ENCODE results near the gene CNIH2.
A peak's percentile ranks its signal among the peaks of the same experiment; 100 is the strongest.
"Not testable (repeated sequence)": the region's sequence is repeated elsewhere in the genome, so short reads cannot be mapped to it uniquely, and the experiment has no call there.

The CNIH2 gene

DNA sequence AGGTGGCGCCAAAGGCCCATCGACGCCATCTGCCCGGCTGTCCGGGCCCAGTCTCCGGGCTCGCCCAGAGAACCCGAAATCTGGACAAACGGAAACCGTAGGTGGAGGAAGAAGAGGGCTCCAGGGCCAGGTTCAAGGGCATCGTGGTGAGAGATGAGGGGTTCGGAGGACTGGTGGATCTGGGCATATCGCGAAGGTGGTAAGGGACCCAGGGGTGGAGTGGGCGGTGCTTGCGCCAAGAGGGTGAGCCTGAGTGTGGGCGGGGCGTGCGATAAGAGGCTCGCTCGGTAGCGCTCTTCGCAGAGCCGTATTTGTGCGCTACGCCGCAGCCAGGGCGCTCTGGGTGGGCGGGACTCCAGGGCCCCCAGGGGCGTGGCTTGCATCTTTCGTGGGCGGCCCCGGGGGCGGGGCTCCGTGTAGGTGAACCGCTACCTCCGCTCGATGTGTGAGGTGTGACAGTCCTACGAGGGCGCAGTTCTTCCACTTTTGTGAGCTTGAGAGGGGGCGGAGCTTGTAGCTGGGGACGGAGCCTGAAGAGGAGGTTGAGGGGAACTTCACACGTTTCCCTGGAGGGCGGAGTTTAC lies 34.1 kb downstream of the CNIH2 start:
- intact Hi-C loops (cut with DNase I) = loop anchor here (1.0 to 5.0 kb wide), 2 partner anchors 16 to 75 kb away; no protein-coding TSS in a partner anchor
- peak; percentile 72 to 98 (median 86) for DNase-seq

- intact Hi-C loops (cut with DNase I) = loop anchor here (5.0 kb wide), 1 partner anchor 75 kb away; no protein-coding TSS in a partner anchor
- peak; percentile 85 to 99 (median 95) for DNase-seq
Measured at GRCh38 chr11:66312549-66313320, 34.8 kb downstream of the CNIH2 start.

- intact Hi-C loops (cut with DNase I) = loop anchor here (5.0 kb wide), 1 partner anchor 74 kb away; no protein-coding TSS in a partner anchor
- no peak for DNase-seq
Measured at GRCh38 chr11:66313321-66314185, 35.6 kb downstream of the CNIH2 start.

DNA sequence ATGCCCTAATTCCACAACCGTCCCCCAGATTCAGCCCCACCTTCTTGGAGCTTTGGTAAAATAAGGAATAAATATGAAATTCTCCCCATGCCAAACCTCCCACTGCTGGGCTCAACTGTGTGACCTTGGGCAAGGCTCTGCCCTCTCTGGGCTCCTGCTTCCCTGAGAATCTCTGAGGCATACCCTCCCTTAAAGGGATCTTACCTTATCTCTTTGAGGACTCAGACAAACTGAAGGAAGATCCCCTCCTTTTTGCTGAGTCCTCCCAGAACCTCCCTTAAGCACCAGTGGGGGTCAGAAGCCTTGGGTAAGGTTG lies 36.2 kb downstream of the CNIH2 start:
- intact Hi-C loops (cut with DNase I) = loop anchor here (5.0 kb wide), 1 partner anchor 73 kb away; no protein-coding TSS in a partner anchor
- no peak for DNase-seq

GRCh38 chr11:66314561-66315497 lies 36.9 kb downstream of the CNIH2 start:
- intact Hi-C loops (cut with DNase I) = loop anchor here (5.0 kb wide), 1 partner anchor 72 kb away; no protein-coding TSS in a partner anchor
- DNase-seq = no peak

DNA sequence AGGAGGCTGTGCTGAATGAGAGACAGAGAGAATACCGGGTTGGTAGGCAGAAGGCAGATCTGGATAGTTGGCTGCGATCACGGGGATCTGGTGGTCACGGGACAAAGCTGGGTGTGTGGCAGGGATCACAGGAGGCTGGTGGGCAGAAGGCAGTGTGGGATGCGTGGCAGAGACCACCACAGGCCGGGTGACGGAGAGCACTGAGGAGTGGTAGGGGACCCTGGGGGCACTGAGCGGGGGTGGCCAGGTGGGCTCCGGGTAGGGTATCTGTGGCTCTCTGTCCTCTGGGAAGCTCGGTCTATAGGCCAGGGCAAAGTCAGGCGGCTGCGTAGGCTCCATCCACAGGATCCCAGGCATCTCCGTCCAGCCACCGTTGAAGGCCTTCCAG lies 37.5 kb downstream of the CNIH2 start:
- DNase-seq = no peak
- intact Hi-C loops (cut with DNase I) = no loop called here

DNA sequence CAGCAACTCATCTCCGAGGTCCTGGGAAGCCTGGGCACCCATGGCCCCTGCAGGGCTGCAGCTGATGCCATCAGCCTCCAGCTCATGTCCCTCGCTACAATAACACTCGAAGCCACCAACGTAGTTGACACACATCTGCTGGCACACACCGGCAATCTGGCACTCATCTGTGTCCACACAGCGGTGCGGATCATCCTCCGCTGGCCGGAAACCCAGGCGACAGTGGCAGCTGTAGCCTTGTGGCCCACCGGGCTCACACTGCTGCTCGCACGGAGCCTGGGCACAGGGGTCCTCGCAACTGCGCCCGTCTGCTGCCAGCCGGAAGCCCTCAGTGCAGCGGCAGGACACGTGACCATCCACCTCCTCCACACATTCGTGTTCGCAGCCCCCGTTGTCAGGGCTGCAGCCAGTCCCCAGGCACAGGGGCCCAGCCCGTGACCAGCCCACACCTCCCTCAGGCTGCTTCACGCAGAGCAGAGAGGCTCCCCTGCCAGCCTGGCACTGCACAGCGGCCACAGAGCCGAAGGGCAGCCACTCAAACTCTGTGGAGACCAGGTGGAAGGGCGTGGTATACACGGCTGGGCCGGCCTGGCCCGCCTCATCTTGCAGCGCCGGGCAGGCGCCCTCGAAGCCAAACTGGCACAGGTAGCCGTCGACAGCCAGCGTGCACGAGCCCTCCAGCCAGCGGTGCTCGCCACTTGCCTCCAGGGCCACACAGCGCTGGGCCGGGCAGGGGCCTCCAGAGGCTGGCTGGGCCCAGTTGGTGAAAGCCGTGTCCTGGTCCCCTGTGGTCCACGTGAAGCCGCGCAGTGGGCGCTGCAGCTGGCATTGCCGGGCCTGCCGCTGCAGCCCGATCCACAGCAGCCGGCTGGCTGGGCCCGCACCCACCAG lies 38.2 kb downstream of the CNIH2 start:
- DNase-seq = peak in 2 of 10 donors; percentile 52 to 84
- intact Hi-C loops (cut with DNase I) = no loop called here

- DNase-seq = peak in 2 of 10 donors; percentile 27 to 80
- intact Hi-C loops (cut with DNase I) = no loop called here
Measured at GRCh38 chr11:66316849-66317251, 38.9 kb downstream of the CNIH2 start, which contains the start of gene CD248. Gene CD248, minus strand, starts transcription at chr11:66317044. Its CDS starts 17 bp downstream, at chr11:66317027.

DNA sequence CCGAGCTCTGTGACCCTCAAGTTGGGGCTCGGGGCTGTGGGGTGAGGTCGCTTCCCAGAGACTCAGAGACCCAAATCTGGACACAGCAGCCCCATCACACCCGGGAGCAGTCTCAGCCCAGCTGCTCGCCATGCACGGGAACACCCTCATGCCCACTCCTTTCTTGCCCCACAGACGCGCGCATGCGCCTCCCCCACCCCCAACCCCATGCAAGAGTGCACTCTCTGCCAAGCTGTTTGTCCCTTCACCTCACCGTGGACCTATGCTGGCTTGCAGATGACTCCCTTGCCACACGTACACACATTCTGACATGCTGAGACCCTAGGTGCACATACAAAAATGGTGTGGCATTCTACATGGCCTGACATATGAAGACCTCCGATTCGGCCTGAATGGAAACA lies 39.3 kb downstream of the CNIH2 start:
- intact Hi-C loops (cut with DNase I) = no loop called here
- DNase-seq = peak in 1 of 10 donors; percentile 85

GRCh38 chr11:66317723-66318599 lies 40.0 kb downstream of the CNIH2 start:
- DNase-seq = peak in 3 of 10 donors; percentile 41 to 92 (median 45)
- intact Hi-C loops (cut with DNase I) = no loop called here

- intact Hi-C loops (cut with DNase I) = no loop called here
- no peak for DNase-seq
Measured at GRCh38 chr11:66318600-66318970, 40.6 kb downstream of the CNIH2 start.

DNA sequence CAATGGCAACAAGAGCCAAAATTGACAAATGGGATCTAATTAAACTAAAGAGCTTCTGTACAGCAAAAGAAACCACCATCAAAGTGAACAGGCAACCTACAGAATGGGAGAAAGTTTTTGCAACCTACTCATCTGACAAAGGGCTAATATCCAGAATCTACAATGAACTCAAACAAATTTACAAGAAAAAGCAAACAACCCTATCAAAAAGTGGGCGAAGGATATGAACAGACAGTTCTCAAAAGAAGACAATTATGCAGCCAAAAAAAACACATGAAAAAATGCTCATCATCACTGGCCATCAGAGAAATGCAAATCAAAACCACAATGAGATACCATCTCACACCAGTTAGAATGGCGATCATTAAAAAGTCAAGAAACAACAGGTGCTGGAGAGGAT lies 42.3 kb downstream of the CNIH2 start:
- intact Hi-C loops (cut with DNase I) = not testable (repeated sequence)

DNA sequence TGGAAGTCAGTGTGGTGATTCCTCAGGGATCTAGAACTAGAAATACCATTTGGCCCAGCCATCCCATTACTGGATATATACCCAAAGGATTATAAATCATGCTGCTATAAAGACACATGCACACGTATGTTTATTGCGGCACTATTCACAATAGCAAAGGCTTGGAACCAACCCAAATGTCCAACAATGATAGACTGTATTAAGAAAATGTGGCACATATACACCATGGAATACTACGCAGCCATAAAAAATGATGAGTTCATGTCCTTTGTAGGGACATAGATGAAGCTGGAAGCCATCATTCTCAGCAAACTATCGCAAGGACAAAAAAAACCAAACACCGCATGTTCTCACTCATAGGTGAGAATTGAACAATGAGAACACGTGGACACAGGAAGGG lies 42.8 kb downstream of the CNIH2 start:
- DNase-seq; intact Hi-C loops (cut with DNase I): not testable (repeated sequence)

More for the DNA sequence above, 42.3 kb downstream of the CNIH2 start:
- DNase-seq = not testable (repeated sequence)

DNA sequence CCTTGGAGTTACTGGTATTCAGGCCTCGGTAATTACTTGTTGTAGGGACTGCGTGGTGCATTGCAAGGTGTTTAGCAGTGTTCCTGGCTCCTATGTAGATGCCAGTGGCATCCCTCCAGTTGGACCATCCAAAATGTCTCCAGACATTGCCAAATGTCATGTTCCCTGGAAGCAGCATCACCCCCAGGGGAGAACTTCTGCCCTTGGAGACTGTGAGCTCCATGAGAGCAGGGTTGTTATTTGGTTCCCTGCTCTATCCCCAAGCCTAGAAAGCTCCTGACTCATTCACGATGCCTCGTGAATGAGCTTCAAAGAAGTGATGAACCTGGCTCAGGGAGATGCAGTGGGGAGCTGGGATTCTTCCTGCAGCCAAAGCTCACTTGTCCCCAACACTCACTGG lies 43.6 kb downstream of the CNIH2 start:
- intact Hi-C loops (cut with DNase I) = no loop called here
- DNase-seq = no peak

DNA sequence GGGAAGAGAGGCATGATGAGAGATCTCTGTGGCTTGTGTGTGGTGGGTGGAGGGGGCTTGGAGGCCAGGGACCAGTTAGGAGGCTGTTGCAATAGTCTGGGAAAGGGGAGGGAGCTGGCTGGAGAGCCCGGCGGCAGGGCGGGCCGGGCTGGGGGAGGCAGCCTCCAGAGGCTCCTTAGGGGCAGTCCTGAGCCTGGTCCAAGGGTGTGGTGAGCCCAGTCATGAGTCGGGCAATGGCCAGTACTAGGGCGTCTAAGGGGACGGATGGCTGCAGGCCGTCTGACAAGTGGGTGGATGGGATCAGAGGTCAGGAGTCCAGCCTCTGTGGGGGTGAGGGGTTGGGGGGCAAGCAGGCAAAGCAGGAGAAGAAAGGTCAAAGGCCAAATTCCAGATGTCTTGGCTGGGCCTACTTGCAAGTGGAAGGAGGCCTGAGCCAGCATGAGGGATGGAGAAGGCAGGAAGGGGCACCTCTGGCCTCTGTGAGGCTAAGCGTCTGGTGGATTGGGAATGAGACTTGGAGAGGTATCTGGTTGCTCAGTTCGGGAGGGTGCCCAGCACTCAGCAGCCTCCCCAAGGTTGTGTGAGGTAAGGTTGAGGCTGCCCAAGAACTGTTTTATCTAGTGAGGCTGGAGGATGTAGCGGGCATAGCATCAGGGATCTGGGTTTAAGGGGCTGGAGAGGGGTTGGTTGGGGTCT lies 44.9 kb downstream of the CNIH2 start:
- intact Hi-C loops (cut with DNase I) = no loop called here
- DNase-seq = peak in 1 of 10 donors; percentile 52

DNA sequence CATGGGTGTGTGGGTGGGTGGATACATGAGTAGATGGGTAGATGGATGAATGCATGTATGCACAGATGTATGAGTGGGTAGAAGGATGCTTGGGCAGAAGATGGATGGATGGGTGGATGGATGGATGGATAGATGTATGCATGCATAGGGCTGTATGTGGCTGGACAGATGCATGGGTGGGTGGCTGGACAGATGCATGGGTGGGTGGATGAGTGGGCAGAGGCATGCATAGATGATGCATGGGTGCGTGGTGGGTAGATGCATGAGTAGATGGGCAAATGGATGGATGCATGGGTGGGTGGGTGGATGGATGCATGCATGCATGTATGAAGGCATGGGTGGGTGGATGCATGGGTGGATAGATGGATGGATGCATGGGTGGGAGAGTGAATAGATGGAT lies 45.7 kb downstream of the CNIH2 start:
- DNase-seq = no peak
- intact Hi-C loops (cut with DNase I) = no loop called here

DNA sequence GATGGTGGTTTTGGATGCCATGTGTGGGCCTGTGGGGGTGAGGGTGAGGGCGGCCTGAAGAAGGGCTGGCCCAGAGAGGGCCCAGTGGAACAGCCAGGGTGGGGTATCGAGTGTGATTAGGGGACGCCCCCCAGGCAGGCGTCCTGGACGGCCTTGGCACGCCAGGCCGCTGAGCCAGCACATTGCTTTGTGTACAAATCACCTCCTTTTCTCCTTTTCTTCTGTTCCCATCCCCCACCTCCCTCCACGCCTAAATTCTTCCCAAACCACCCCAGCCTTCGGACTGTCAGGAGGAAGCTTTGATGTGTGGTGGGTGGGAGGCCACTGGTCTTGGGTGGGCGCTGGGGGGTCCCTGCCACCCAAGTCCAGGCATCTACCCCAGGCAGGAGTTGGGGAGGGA lies 46.7 kb downstream of the CNIH2 start:
- DNase-seq = peak in 1 of 10 donors; percentile 23
- intact Hi-C loops (cut with DNase I) = loop anchor here (5.0 kb wide), 1 partner anchor 32 kb away; the partner anchor contains the start of gene TMEM151A

Data from posterior cingulate gyrus (tissue), 11 donors.